Sciatic nerve (tissue), 2 donors: Measurements from ENCODE around the gene NUDT22. TPM values are rescaled to one million over a fixed set of nuclear protein-coding genes. Genes with fewer than 3 reads are reported as not detected.

ENCODE experiments used
- ATAC-seq: fragments of 200-7000 bp; cut with Tn5 transposase; one replicate; pipeline ENCODE4 v1.9.1; 2020; ENCODE audit warnings: mild to moderate bottlenecking, moderate library complexity
- DNase-seq: peaks from one replicate; pipeline ENCODE4 v3.0.0-alpha.2; 2020; ENCODE audit warnings: low spot score
- intact Hi-C: fragments of 100-400 bp; cut with DNase I; formaldehyde crosslinking; loops from one replicate; pipeline ENCODE4 v1.14.2; 2022
- total RNA-seq: library from RNA; stranded (reverse); fragmentation: NEBNext Ultra II Directional; extraction: Animal tissue kit (Norgen Biotek cat#: 25700); gene quantifications from one replicate; pipeline ENCODE4 v1.2.1, GENCODE V29; 2021
- donor health status: DM: no; HTN: no; CAD: no.
- donor health status: DM: no; HTN: no; CAD: no.

The NUDT22 gene
- total RNA-seq, 1 donor from 2014 or later: 28.0 TPM

- intact Hi-C loops: no loop called here
- ATAC-seq (no peak), DNase-seq (peak; percentile 59)
Measured at GRCh38 chr11:64224151-64224890, 1.8 kb upstream of the NUDT22 start.

GRCh38 chr11:64224891-64225607, 1.0 kb upstream of the NUDT22 start:
- intact Hi-C loops: no loop called here
- DNase-seq (peak; percentile 63), ATAC-seq (no peak)

- ATAC-seq: peak; percentile 25
- intact Hi-C loops: no loop called here
- peak; percentile 75 for DNase-seq
Measured at GRCh38 chr11:64226507-64227051, 505 bp downstream of the NUDT22 start.

- peak; percentile 58 for DNase-seq
- ATAC-seq: no peak
- intact Hi-C loops: no loop called here
Measured at GRCh38 chr11:64227405-64227956, 1.4 kb downstream of the NUDT22 start.

- no peak for ATAC-seq
- intact Hi-C loops: no loop called here
- peak; percentile 59 for DNase-seq
Measured at GRCh38 chr11:64229090-64229743, 3.1 kb downstream of the NUDT22 start.

- no peak for DNase-seq
- ATAC-seq: no peak
- intact Hi-C loops: no loop called here
Measured at GRCh38 chr11:64229744-64230170, 3.7 kb downstream of the NUDT22 start.

GRCh38 chr11:64230171-64230984, 4.3 kb downstream of the NUDT22 start, which contains the start of gene DNAJC4:
TSS of gene DNAJC4 (plus strand) at chr11:64230548. CDS start at chr11:64230855, 307 bp downstream.
- intact Hi-C loops: no loop called here
- peak; percentile 78 for ATAC-seq
- peak; percentile 94 for DNase-seq

- ATAC-seq (no peak), DNase-seq (no peak)
- intact Hi-C loops: no loop called here
Measured at GRCh38 chr11:64230985-64231365, 4.9 kb downstream of the NUDT22 start.

GRCh38 chr11:64231546-64231945, 5.5 kb downstream of the NUDT22 start:
- DNase-seq: no peak
- intact Hi-C loops: no loop called here
- no peak for ATAC-seq

GRCh38 chr11:64232182-64232966, 6.3 kb downstream of the NUDT22 start:
- DNase-seq (no peak), ATAC-seq (no peak)
- intact Hi-C loops: no loop called here

- DNase-seq (no peak), ATAC-seq (no peak)
- intact Hi-C loops: no loop called here
Measured at GRCh38 chr11:64232967-64233315, 6.9 kb downstream of the NUDT22 start.

GRCh38 chr11:64233913-64234586, 8.0 kb downstream of the NUDT22 start, which contains the start of gene VEGFB:
TSS of gene VEGFB (plus strand) at chr11:64234584. CDS start at chr11:64234834, 250 bp downstream.
- DNase-seq (peak; percentile 87), ATAC-seq (peak; percentile 65)
- intact Hi-C loops: no loop called here

- DNase-seq: no peak
- ATAC-seq: peak; percentile 25
- intact Hi-C loops: no loop called here
Measured at GRCh38 chr11:64234647-64235379, 8.7 kb downstream of the NUDT22 start.

GRCh38 chr11:64235437-64236161, 9.5 kb downstream of the NUDT22 start:
- peak; percentile 56 for DNase-seq
- ATAC-seq: no peak
- intact Hi-C loops: no loop called here

- intact Hi-C loops: no loop called here
- no peak for ATAC-seq
- DNase-seq: no peak
Measured at GRCh38 chr11:64237484-64237951, 11.4 kb downstream of the NUDT22 start.

GRCh38 chr11:64238076-64238475, 12.0 kb downstream of the NUDT22 start:
- intact Hi-C loops: no loop called here
- ATAC-seq: no peak
- DNase-seq: no peak
